Measurements from ENCODE around the gene LEMD3.

DNA sequence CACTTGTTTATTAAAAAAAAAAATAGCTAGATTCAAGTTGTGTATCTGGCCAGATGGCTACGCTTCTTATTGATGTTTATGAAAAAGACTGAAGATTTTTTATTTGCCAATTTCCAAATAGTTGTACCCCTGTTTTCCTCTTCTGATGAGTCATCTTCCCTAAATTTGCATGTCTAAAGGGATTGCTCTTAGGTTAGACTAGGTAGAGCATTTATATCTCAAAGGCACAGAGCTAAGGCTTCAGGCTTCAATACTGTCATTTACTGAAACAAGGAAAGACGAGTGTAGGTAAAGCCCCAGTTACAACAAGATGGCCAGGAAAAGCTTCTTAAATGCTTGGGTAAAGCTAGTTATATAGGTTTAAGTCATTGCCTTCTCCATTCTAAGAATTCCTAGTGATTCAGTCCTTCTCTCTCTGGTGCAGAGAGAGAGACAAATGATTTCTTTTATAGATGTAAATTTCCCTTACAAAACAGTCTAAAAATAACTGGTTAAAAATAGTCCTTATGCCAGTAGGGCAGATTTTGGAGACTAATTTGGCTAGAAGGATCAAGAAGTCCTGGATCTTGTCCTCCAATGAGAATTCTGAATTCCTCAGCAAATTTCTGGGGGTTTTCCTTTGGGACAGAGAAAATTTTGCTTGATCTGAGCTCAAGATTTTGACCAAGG is 26.1 kb downstream of the LEMD3 start:
- TF ChIP-seq EZH2 (IDR thresholded peaks at IDR 0.05; ENCODE audit: insufficient read depth, poor library complexity, severe bottlenecking) (no peak), EZH2phosphoT487 (IDR thresholded peaks at IDR 0.05; ENCODE audit: insufficient read depth, low read depth) (no peak)
